SW480 (cell line): Measurements from ENCODE around the gene ZRSR2.
"Not testable (repeated sequence)": the region's sequence is repeated elsewhere in the genome, so short reads cannot be mapped to it uniquely, and the experiment has no call there.

ENCODE experiments used
- DNase-seq: peaks from one replicate; pipeline ENCODE4 v3.0.0-alpha.2; 2016; ENCODE audit warnings: low spot score

Gene ZRSR2

GRCh38 chrX:15804563-15804962 lies 14.3 kb downstream of the ZRSR2 start:
- DNase-seq, result no peak

GRCh38 chrX:15808254-15808653 lies 18.0 kb downstream of the ZRSR2 start:
- no peak for DNase-seq

GRCh38 chrX:15812192-15812938 lies 22.1 kb downstream of the ZRSR2 start:
- no peak for DNase-seq

GRCh38 chrX:15813416-15813815 lies 23.1 kb downstream of the ZRSR2 start:
- DNase-seq, result no peak

- no peak for DNase-seq
Measured at GRCh38 chrX:15814771-15815365, 24.6 kb downstream of the ZRSR2 start.

GRCh38 chrX:15815779-15816437 lies 25.6 kb downstream of the ZRSR2 start:
- peak; percentile 46 for DNase-seq

- no peak for DNase-seq
Measured at GRCh38 chrX:15816438-15816809, 26.1 kb downstream of the ZRSR2 start.

- peak; percentile 81 for DNase-seq
Measured at GRCh38 chrX:15816886-15817285, 26.6 kb downstream of the ZRSR2 start.

- DNase-seq, result peak; percentile 2
Measured at GRCh38 chrX:15820106-15821073, 30.1 kb downstream of the ZRSR2 start.

- DNase-seq, result no peak
Measured at GRCh38 chrX:15822922-15823321, 32.6 kb downstream of the ZRSR2 start.

GRCh38 chrX:15825936-15826335 lies 35.7 kb downstream of the ZRSR2 start:
- no peak for DNase-seq

GRCh38 chrX:15829217-15829616 lies 38.9 kb downstream of the ZRSR2 start:
- no peak for DNase-seq

GRCh38 chrX:15831347-15831746 lies 41.1 kb downstream of the ZRSR2 start:
- DNase-seq, result not testable (repeated sequence)

GRCh38 chrX:15834053-15834452 lies 43.8 kb downstream of the ZRSR2 start:
- no peak for DNase-seq

GRCh38 chrX:15834827-15835595 lies 44.7 kb downstream of the ZRSR2 start:
- no peak for DNase-seq

GRCh38 chrX:15838017-15838416 lies 47.7 kb downstream of the ZRSR2 start:
- no peak for DNase-seq

- DNase-seq, result no peak
Measured at GRCh38 chrX:15841853-15842516, 51.7 kb downstream of the ZRSR2 start.

GRCh38 chrX:15843960-15844359 lies 53.7 kb downstream of the ZRSR2 start:
- no peak for DNase-seq

- no peak for DNase-seq
Measured at GRCh38 chrX:15848576-15848975, 58.3 kb downstream of the ZRSR2 start.

GRCh38 chrX:15849555-15849954 lies 59.3 kb downstream of the ZRSR2 start:
- no peak for DNase-seq

- DNase-seq, result peak; percentile 15
Measured at GRCh38 chrX:15853586-15854079, 63.3 kb downstream of the ZRSR2 start.
